ENCODE results near the gene FOXO3. TPM values are rescaled to one million over a fixed set of nuclear protein-coding genes. Genes with fewer than 3 reads are reported as not detected.
A peak's percentile ranks its signal among the peaks of the same experiment; 100 is the strongest.

Gene FOXO3
- total RNA-seq, 1 experiment from 2014 or later: 22.1 TPM

GRCh38 chr6:108673602-108674001 lies 112.9 kb downstream of the FOXO3 start:
- Histone ChIP-seq H2BK12ac (ENCODE audit: insufficient read length, low read depth, low read length) (no peak overlapping the region), H3K23me2 (ENCODE audit: insufficient read length, low read depth, low read length, poor library complexity, severe bottlenecking) (no peaks in the 10 kb centered on the region), H2BK120ac (ENCODE audit: low read depth, low read length, poor library complexity, severe bottlenecking) (no peak overlapping the region), H3K23ac (ENCODE audit: insufficient read length, low read depth, low read length) (no peak overlapping the region), H4K20me1 (ENCODE audit: control insufficient read depth, insufficient read depth, insufficient read length) (no peaks in the 10 kb centered on the region), H3K14ac (ENCODE audit: insufficient read depth, low read length) (no peak overlapping the region), H3K56ac (ENCODE audit: insufficient read length, low read depth, low read length) (no peak overlapping the region), H4K8ac (replicated peaks; ENCODE audit: insufficient read length, low read depth, low read length) (no peak overlapping the region), H3K9ac (ENCODE audit: extremely low read depth, insufficient read length, low read length) (no peak overlapping the region), H3K9me3 (ENCODE audit: control insufficient read depth, low read depth, low read length) (no peaks in the 10 kb centered on the region), H3K27ac (ENCODE audit: insufficient read length, low read depth, low read length) (no peak overlapping the region), H2AK5ac (ENCODE audit: insufficient read length, low read length) (no peak overlapping the region), H3K79me1 (ENCODE audit: insufficient read depth, low read depth, low read length, poor library complexity, severe bottlenecking) (no peaks in the 10 kb centered on the region), H2AFZ (ENCODE audit: low read length) (no peak overlapping the region), H3T11ph (ENCODE audit: low read length) (no peak overlapping the region), H2BK5ac (ENCODE audit: insufficient read length, low read length) (no peak overlapping the region), H3K18ac (ENCODE audit: insufficient read length, low read depth, low read length) (no peak overlapping the region), H3K27me3 (ENCODE audit: insufficient read depth, low read length) (no peaks in the 10 kb centered on the region), H4K91ac (ENCODE audit: insufficient read length, low read depth, low read length) (no peak overlapping the region), H4K5ac (ENCODE audit: insufficient read length, low read depth, low read length) (no peak overlapping the region), H3K4me2 (ENCODE audit: insufficient read depth, insufficient read length, low read length) (no peak overlapping the region), H2BK20ac (ENCODE audit: low read depth, low read length, poor library complexity, severe bottlenecking) (no peak overlapping the region), H2BK15ac (ENCODE audit: low read depth, low read length) (no peak overlapping the region), H3K4me1 (ENCODE audit: insufficient read depth, low read length) (peaks cover 5% of the 10 kb centered on the region; the same call in 1 of the 2 replicates), H3K79me2 (ENCODE audit: insufficient read depth, low read length) (peaks cover 2% of the 10 kb centered on the region; the same call in 1 of the 2 replicates), H3K4ac (ENCODE audit: low read depth, low read length) (no peak overlapping the region)
- Mint-ChIP-seq H3K36me3 (ENCODE audit: insufficient read depth in 1 of 3, low read depth in 3 of 3) (peaks cover 0 to under 1% (median 0%) of the 10 kb centered on the region in 3 experiments; a peak in 1 of 7 replicates), H3K4me3 (no peak overlapping the region), H3K4me1 (peaks cover 31 to 46% of the 10 kb centered on the region in 2 experiments), H3K27ac (peak overlapping the region in 1 of 3 experiments; percentile 20; a peak in 1 of 7 replicates), H3K27me3 (ENCODE audit: low read depth) (no peaks in the 10 kb centered on the region; the same call in 1 of the 2 replicates), H3K9me3 (no peaks in the 10 kb centered on the region)
- TF ChIP-seq CTCF (conservative IDR thresholded peaks at IDR 0.05): no peak
- WGBS (ENCODE audit: extremely low coverage, insufficient read length, low lambda C conversion rate): no CpG with 5 or more reads among the region's 2 CpGs
- DNase-seq: no peak
